ENCODE measurements around the gene DEGS2. TPM values are rescaled to one million over a fixed set of nuclear protein-coding genes. Genes with fewer than 3 reads are reported as not detected.

DEGS2 gene
- total and polyA plus RNA-seq, 3 donors from 2014 or later, result 3.3 to 5.9 (median 3.9) TPM

DNA sequence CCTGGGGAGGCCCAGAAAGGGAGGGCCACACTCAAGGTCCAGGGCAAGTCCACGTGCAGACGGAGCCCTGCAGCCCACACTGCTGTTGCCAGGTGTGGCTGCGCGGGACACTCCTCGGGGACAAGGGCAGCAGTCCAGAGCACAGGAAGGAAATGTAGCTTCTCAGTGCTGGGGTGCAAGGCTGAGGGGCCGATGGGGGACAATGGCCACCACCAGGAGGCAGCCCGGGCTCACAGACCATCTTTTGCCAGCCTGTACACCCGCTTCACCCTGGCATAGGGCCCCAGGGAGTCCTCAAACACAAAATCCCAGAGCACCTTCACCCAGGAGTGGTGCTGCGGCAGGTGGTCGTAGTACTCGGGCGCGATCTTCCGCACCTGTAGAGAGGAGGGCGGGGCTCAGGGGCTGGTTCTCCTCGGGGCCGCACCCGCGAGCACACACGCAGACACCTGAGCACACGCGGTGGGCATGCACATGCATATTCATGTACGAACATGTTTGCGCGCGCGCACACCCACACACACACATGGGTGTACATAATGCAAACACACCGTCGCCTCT, 12.8 kb downstream of the DEGS2 start:
- Histone ChIP-seq H3K27me3 (no peaks in the 10 kb centered on the region), H3K4me3 (no peak overlapping the region), H3K9me3 (no peaks in the 10 kb centered on the region), H3K27ac (no peak overlapping the region), H3K4me1 (peaks cover 18% of the 10 kb centered on the region), H3K36me3 (ENCODE audit: low read depth, missing control alignments) (no peaks in the 10 kb centered on the region)
- TF ChIP-seq POLR2A (IDR thresholded peaks at IDR 0.05), result no peak
- TF ChIP-seq, protein P1, sequence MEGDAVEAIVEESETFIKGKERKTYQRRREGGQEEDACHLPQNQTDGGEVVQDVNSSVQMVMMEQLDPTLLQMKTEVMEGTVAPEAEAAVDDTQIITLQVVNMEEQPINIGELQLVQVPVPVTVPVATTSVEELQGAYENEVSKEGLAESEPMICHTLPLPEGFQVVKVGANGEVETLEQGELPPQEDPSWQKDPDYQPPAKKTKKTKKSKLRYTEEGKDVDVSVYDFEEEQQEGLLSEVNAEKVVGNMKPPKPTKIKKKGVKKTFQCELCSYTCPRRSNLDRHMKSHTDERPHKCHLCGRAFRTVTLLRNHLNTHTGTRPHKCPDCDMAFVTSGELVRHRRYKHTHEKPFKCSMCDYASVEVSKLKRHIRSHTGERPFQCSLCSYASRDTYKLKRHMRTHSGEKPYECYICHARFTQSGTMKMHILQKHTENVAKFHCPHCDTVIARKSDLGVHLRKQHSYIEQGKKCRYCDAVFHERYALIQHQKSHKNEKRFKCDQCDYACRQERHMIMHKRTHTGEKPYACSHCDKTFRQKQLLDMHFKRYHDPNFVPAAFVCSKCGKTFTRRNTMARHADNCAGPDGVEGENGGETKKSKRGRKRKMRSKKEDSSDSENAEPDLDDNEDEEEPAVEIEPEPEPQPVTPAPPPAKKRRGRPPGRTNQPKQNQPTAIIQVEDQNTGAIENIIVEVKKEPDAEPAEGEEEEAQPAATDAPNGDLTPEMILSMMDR (IDR thresholded peaks at IDR 0.05), result no peak
- 87 to 94% methylated on average over 18 to 25 of the region's 29 CpGs for WGBS, 2 donors
- intact Hi-C loops (cut with DNase I; ENCODE audit: low total_unique reads), result no loop called here
- DNase-seq, result no peak

DNA sequence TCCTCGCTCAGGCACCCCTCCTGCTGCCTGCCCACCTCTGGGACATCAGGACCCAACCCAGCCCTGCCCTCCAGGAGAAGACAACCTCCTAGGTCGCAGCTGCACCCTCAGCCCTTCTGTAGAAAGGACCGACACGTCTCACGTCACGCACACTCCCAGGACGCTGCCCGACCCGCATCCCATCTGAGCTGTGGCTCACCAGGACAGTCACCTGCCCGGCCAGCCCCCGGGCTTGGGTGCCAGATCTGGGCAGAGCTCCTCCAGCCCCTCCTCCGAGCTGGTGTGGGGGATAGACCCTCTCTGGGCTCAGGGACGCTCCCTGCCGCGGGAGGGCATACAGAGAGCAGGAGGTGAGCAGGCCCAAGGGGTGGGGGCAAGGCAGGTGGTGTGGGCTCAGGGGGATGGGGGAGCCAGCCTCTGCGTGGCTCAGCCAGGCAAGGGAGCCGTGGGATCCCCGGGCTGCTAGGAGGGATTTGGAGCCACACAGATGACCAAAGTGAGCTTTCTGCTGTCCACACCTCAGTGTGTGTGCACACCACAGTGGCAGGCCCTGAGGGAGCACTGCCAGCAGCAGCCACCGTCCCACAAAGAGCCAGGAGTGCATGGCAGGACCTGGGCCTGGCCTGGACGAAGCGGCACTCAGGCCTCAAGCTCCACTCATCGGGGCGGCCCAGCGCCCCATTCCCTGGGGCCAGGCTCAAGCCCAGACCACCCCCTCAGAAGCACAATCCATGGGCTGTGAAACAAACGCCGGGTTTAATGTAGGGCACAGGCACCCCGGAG, 13.6 kb downstream of the DEGS2 start:
- TF ChIP-seq POLR2A (IDR thresholded peaks at IDR 0.05), result no peak
- TF ChIP-seq, protein P1 (IDR thresholded peaks at IDR 0.05), result no peak
- no peaks in the 10 kb centered on the region for H3K27me3 ChIP-seq
- H3K27ac ChIP-seq, result no peak overlapping the region
- no peaks in the 10 kb centered on the region for H3K9me3 ChIP-seq
- H3K4me1 ChIP-seq, result peaks cover 18% of the 10 kb centered on the region
- DNase-seq, result no peak
- WGBS, 2 donors, result 90 to 96% methylated on average over 9 to 27 of the region's 27 CpGs
- intact Hi-C loops (cut with DNase I; ENCODE audit: low total_unique reads), result no loop called here
- no peaks in the 10 kb centered on the region for H3K36me3 ChIP-seq (ENCODE audit: low read depth, missing control alignments)
- no peak overlapping the region for H3K4me3 ChIP-seq

DNA sequence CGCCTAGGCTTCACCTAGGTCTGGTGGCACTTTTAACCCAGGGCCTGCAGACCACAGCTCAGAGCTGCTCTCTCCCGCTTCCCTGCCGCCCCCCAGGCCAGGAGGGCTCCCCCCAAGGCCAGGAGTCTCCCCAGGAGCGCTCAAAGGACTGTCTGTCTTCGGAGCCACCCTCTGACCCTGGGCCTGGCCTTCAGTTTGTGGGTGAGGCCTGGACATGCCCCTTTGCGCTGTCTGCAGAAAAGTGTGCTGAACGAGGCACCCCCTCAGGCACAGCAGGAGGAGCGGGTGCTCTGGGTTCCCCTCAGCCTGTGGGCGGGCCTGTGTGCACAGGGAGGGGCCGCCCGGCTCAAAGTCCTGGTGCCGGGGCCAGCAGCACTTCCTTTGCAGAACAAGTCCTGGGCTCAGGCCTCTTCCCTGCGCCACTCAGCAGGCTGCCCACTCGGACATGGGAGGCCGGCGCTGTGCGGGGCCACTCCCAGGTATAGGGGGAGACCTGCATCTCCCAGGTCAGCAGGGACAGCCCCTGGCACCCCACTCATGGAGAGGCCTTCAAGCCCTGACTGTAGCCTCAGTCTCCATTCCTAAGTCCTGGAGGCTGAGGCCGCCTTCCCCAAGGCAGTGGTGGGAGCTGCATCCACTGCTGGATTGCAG, 14.3 kb downstream of the DEGS2 start:
- Histone ChIP-seq H3K9me3 (no peaks in the 10 kb centered on the region), H3K4me1 (peaks cover 15% of the 10 kb centered on the region), H3K27ac (no peak overlapping the region), H3K36me3 (ENCODE audit: low read depth, missing control alignments) (no peaks in the 10 kb centered on the region), H3K27me3 (no peaks in the 10 kb centered on the region), H3K4me3 (no peak overlapping the region)
- DNase-seq, result peak; percentile 38
- TF ChIP-seq, protein P1 (IDR thresholded peaks at IDR 0.05), result no peak
- no peak for TF ChIP-seq POLR2A (IDR thresholded peaks at IDR 0.05)
- 68% methylated on average over 16 of the region's 18 CpGs; no CpG with 5 or more reads in 1 of the 2 donors for WGBS, 2 donors
- intact Hi-C loops (cut with DNase I; ENCODE audit: low total_unique reads), result no loop called here

DNA sequence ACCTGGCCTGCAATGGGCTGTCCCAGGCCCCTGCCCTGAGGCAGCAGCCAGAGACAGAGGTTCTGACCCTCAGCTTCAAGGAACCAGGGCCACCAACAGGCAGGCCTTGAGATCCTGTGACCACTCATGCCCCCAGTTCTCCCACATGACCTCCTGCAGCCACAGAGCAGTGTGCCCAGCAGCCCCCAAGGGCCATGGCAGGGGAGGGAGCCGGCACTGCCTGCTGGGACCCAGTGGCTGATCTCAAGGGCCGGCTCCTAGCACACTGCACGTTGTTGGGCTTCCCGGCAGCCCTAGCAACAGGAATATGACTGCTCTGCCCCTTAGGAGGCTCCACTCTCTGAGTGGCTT, 14.8 kb downstream of the DEGS2 start:
- H3K36me3 ChIP-seq (ENCODE audit: low read depth, missing control alignments), result no peaks in the 10 kb centered on the region
- no peaks in the 10 kb centered on the region for H3K9me3 ChIP-seq
- no peak for TF ChIP-seq POLR2A (IDR thresholded peaks at IDR 0.05)
- TF ChIP-seq, protein P1 (IDR thresholded peaks at IDR 0.05), result no peak
- peaks cover 11% of the 10 kb centered on the region for H3K4me1 ChIP-seq
- DNase-seq, result no peak
- WGBS, 2 donors, result 60 to 80% methylated on average over 1 to 4 of the region's 4 CpGs
- H3K27ac ChIP-seq, result no peak overlapping the region
- H3K27me3 ChIP-seq, result no peaks in the 10 kb centered on the region
- intact Hi-C loops (cut with DNase I; ENCODE audit: low total_unique reads), result no loop called here
- no peak overlapping the region for H3K4me3 ChIP-seq

Measured in testis (tissue), 3 donors.